ENCODE measurements around the gene CYP27A1. TPM values are rescaled to one million over a fixed set of nuclear protein-coding genes. Genes with fewer than 3 reads are reported as not detected.

The CYP27A1 gene
- total RNA-seq, 4 donors from 2014 or later: 1.7 to 11.2 (median 6.4) TPM

- Histone ChIP-seq H3K4me1 (peaks cover 0 to 8% (median 0%) of the 10 kb centered on the region in 3 donors), H3K9me3 (no peaks in the 10 kb centered on the region), H3K27me3 (no peaks in the 10 kb centered on the region), H3K4me3 (no peak overlapping the region), H3K27ac (no peak overlapping the region), H3K36me3 (peaks cover 0 to 64% (median 6%) of the 10 kb centered on the region in 3 donors)
- 60 to 85% methylated on average over 2 to 10 of the region's 13 CpGs for WGBS, 2 donors
- intact Hi-C loops (cut with DNase I): no loop called here
- TF ChIP-seq CTCF (IDR thresholded peaks at IDR 0.05): no peak
- no peak for TF ChIP-seq POLR2A (IDR thresholded peaks at IDR 0.05)
- no peak for DNase-seq
These were observed 32.7 kb downstream of the CYP27A1 start for GRCh38 chr2:218814540-218815243.

GRCh38 chr2:218815244-218815637 lies 33.3 kb downstream of the CYP27A1 start:
- Histone ChIP-seq H3K36me3 (peaks cover 0 to 64% (median 6%) of the 10 kb centered on the region in 3 donors), H3K27ac (no peak overlapping the region), H3K27me3 (no peaks in the 10 kb centered on the region), H3K9me3 (no peaks in the 10 kb centered on the region), H3K4me3 (no peak overlapping the region), H3K4me1 (peaks cover 0 to 8% (median 0%) of the 10 kb centered on the region in 3 donors)
- TF ChIP-seq CTCF (IDR thresholded peaks at IDR 0.05) (no peak), POLR2A (IDR thresholded peaks at IDR 0.05) (no peak)
- intact Hi-C loops (cut with DNase I): no loop called here
- no peak for DNase-seq
- 61 to 100% methylated on average over 1 to 5 of the region's 5 CpGs for WGBS, 2 donors

GRCh38 chr2:218815649-218816048 lies 33.7 kb downstream of the CYP27A1 start:
- H3K36me3 ChIP-seq: peaks cover 0 to 64% (median 6%) of the 10 kb centered on the region in 3 donors
- WGBS, 2 donors: 87 to 89% methylated on average over 4 of the region's 4 CpGs
- no peaks in the 10 kb centered on the region for H3K27me3 ChIP-seq
- intact Hi-C loops (cut with DNase I): no loop called here
- DNase-seq: no peak
- no peak for TF ChIP-seq CTCF (IDR thresholded peaks at IDR 0.05)
- TF ChIP-seq POLR2A (IDR thresholded peaks at IDR 0.05): no peak
- peaks cover 0 to 8% (median 0%) of the 10 kb centered on the region in 3 donors for H3K4me1 ChIP-seq
- H3K9me3 ChIP-seq: no peaks in the 10 kb centered on the region
- no peak overlapping the region for H3K4me3 ChIP-seq
- no peak overlapping the region for H3K27ac ChIP-seq

- DNase-seq: no peak
These were observed 34.6 kb downstream of the CYP27A1 start for GRCh38 chr2:218816561-218817011.

More at GRCh38 chr2:218816561-218817011, 34.6 kb downstream of the CYP27A1 start:
- no peak overlapping the region for H3K4me3 ChIP-seq
- H3K36me3 ChIP-seq: peaks cover 0 to 64% (median 6%) of the 10 kb centered on the region in 3 donors
- peaks cover 0 to 8% (median 0%) of the 10 kb centered on the region in 3 donors for H3K4me1 ChIP-seq
- 82 to 96% methylated on average over 2 of the region's 2 CpGs for WGBS, 2 donors
- intact Hi-C loops (cut with DNase I): no loop called here
- no peak for TF ChIP-seq CTCF (IDR thresholded peaks at IDR 0.05)
- no peak for TF ChIP-seq POLR2A (IDR thresholded peaks at IDR 0.05)
- no peak overlapping the region for H3K27ac ChIP-seq
- no peaks in the 10 kb centered on the region for H3K27me3 ChIP-seq
- no peaks in the 10 kb centered on the region for H3K9me3 ChIP-seq
